ENCODE data around the gene AMOT.
"Not testable (repeated sequence)": the region's sequence is repeated elsewhere in the genome, so short reads cannot be mapped to it uniquely, and the experiment has no call there.

AMOT gene

GRCh38 chrX:112840382-112841113 lies at the start of gene AMOT:
Gene AMOT (minus strand): TSS chrX:112840831. CDS start chrX:112823126, 17,705 bp downstream.
- DNase-seq: peak; percentile 89

- no peak for DNase-seq
Observed at GRCh38 chrX:112889400-112889799, 48.8 kb upstream of the AMOT start.

GRCh38 chrX:112888916-112889315 lies 48.3 kb upstream of the AMOT start:
- DNase-seq: no peak

GRCh38 chrX:112877771-112878173 lies 37.1 kb upstream of the AMOT start:
- no peak for DNase-seq

- DNase-seq: no peak
Observed at GRCh38 chrX:112874614-112875013, 34.0 kb upstream of the AMOT start.

GRCh38 chrX:112874175-112874574 lies 33.5 kb upstream of the AMOT start:
- no peak for DNase-seq

- DNase-seq: no peak
Observed at GRCh38 chrX:112868586-112868985, 28.0 kb upstream of the AMOT start.

GRCh38 chrX:112867570-112867969 lies 26.9 kb upstream of the AMOT start:
- peak; percentile 4 for DNase-seq

- DNase-seq: no peak
Observed at GRCh38 chrX:112866175-112866574, 25.5 kb upstream of the AMOT start.

GRCh38 chrX:112865464-112866025 lies 24.9 kb upstream of the AMOT start:
- DNase-seq: no peak

- no peak for DNase-seq
Observed at GRCh38 chrX:112863850-112864249, 23.2 kb upstream of the AMOT start.

GRCh38 chrX:112857478-112857878 lies 16.8 kb upstream of the AMOT start:
- no peak for DNase-seq

- not testable (repeated sequence) for DNase-seq
Observed at GRCh38 chrX:112854901-112855300, 14.3 kb upstream of the AMOT start.

- DNase-seq: no peak
Observed at GRCh38 chrX:112852851-112853250, 12.2 kb upstream of the AMOT start.

GRCh38 chrX:112851806-112852205 lies 11.2 kb upstream of the AMOT start:
- DNase-seq: no peak

GRCh38 chrX:112851161-112851779 lies 10.6 kb upstream of the AMOT start:
- DNase-seq: no peak

GRCh38 chrX:112849016-112849415 lies 8.4 kb upstream of the AMOT start:
- DNase-seq: no peak

- no peak for DNase-seq
Observed at GRCh38 chrX:112846782-112847181, 6.2 kb upstream of the AMOT start.

GRCh38 chrX:112846187-112846586 lies 5.6 kb upstream of the AMOT start:
- DNase-seq: no peak

GRCh38 chrX:112844250-112844649 lies 3.6 kb upstream of the AMOT start:
- DNase-seq: no peak

- DNase-seq: no peak
Observed at GRCh38 chrX:112841820-112842157, 1.2 kb upstream of the AMOT start.

- DNase-seq: peak; percentile 95
Observed at GRCh38 chrX:112841114-112841819, 636 bp upstream of the AMOT start.

GRCh38 chrX:112839856-112840255 lies 775 bp downstream of the AMOT start:
- DNase-seq: no peak

GRCh38 chrX:112837531-112837930 lies 3.1 kb downstream of the AMOT start:
- DNase-seq: no peak

All from NCI-H1436 (cell line).